ENCODE data around the gene LGALS3BP.
"Not testable (repeated sequence)": the region's sequence is repeated elsewhere in the genome, so short reads cannot be mapped to it uniquely, and the experiment has no call there.

The LGALS3BP gene

DNA sequence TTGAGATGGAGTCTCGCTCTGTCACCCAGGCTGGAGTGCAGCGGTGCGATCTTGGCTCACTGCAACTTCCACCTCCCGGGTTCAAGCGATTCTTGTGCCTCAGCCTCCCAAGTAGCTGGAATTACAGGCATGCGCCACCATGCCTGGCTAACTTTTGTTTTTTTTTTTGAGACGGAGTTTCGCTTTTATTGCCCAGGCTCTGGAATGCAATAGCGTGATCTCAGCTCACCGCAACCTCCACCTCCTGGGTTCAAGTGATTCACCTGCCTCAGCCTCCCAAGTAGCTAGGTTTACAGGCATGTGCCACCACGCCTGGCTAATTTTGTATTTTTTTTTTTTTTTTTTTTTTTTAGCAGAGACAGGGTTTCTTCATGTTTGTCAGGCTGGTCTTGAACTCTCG lies 34.3 kb downstream of the LGALS3BP start:
- DNase-seq: not testable (repeated sequence)

- DNase-seq: no peak
These were observed 34.8 kb downstream of the LGALS3BP start for GRCh38 chr17:78944956-78945355.

GRCh38 chr17:78944026-78944425 lies 35.7 kb downstream of the LGALS3BP start:
- DNase-seq: no peak

- peak in 16 of 56 donors; percentile 11 to 67 (median 28) for DNase-seq
These were observed 39.0 kb downstream of the LGALS3BP start for GRCh38 chr17:78940708-78941107.

- no peak for DNase-seq
These were observed 39.5 kb downstream of the LGALS3BP start for GRCh38 chr17:78940258-78940657.

DNA sequence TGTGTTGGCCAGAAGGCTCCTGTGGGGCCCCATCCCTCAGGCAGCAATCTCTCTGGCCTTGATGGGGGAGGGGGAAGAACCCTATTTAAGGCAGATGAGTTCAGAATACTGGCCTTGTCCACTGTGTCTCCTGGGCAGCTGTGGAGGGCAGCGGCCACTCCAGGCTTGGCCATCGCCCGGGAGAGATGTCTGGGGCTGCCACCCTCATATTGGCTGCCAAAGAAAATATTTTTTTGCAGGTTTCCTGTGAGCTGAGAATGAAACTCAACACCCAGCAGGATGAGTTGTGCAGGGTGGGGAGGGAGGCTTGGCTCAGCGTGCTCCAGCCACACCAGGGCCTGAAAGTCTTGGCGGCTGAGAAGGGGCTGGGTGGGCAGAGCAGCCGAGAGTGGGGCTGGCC lies 40.1 kb downstream of the LGALS3BP start:
- no peak for DNase-seq

- no peak for DNase-seq
These were observed 42.2 kb downstream of the LGALS3BP start for GRCh38 chr17:78937561-78937960.

DNA sequence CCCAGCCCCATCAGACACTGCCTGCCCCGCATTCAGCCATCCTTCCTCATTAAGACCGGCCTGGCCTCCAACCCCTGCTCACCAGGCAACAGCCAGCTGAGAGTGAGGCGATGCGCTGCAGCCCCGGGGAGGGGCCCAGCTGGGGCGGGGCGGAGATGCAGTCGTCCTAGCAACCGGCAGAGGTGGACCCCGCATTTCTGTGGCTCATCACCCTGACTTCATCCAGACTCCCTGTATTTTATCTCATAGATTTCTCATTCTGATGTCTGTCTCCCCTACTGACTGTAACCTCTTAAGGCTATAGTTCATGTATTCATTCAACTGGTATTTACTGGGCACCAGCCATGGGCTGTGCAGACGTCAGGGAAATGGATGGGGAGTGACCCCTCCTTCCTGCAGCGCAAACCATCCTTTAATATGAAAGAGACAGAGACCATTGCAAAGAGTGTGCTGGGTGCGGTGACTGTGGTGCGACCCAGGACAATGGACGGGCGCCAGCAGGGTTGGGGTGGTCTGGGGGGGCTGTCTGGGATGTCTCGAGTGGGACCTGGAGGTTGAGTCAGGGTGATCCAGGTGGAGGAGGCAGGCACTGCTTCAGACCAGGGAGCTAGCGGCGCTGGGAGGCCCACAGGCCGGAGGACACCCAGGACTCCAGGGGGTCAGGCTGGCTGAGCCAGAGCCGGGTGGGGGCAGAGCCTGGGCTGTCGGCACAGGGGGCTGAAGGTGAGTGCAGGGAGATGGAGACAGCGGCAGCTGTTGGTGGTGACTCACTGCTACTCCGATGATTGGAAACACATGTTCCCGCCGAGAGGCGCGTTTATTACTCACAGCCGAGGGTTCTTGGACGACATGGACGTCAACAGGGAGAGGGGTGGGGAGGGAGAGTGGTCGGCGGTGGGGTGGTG lies 44.1 kb downstream of the LGALS3BP start:
- DNase-seq: peak in 2 of 56 donors; percentile 10 to 18

- no peak for DNase-seq
These were observed 44.9 kb downstream of the LGALS3BP start for GRCh38 chr17:78934681-78935418.

DNA sequence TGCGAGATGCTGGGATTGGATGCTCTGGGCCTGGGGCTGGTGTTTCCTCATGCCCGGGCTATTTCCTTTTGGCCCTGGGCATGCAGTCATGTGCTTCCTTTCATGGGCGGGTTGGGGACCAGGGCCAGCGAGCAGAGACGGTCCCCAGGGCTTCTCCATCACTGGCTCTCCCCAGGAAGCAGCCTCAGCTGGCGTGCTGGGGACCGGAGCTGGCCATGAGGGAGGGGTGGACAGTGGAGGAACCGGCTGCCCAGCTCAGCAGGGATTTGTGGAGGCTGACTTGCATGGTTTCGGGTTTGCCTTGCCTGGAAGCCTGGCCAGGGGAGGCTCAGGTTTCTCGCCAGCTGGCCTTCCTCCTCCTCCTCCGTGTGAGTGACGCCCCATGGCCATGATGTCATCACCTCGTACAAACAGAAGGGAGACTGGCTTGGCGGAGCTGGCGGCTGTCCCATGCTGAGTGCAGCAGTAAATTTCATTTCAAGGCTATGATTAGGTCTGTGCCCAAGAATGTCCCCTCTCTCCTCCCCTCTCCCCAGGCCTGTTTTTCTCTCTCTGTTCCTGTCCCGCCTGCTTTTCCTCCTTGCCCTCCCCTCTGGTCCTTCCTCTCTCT lies 45.7 kb downstream of the LGALS3BP start:
- peak in 52 of 56 donors; percentile 37 to 95 (median 78) for DNase-seq

DNA sequence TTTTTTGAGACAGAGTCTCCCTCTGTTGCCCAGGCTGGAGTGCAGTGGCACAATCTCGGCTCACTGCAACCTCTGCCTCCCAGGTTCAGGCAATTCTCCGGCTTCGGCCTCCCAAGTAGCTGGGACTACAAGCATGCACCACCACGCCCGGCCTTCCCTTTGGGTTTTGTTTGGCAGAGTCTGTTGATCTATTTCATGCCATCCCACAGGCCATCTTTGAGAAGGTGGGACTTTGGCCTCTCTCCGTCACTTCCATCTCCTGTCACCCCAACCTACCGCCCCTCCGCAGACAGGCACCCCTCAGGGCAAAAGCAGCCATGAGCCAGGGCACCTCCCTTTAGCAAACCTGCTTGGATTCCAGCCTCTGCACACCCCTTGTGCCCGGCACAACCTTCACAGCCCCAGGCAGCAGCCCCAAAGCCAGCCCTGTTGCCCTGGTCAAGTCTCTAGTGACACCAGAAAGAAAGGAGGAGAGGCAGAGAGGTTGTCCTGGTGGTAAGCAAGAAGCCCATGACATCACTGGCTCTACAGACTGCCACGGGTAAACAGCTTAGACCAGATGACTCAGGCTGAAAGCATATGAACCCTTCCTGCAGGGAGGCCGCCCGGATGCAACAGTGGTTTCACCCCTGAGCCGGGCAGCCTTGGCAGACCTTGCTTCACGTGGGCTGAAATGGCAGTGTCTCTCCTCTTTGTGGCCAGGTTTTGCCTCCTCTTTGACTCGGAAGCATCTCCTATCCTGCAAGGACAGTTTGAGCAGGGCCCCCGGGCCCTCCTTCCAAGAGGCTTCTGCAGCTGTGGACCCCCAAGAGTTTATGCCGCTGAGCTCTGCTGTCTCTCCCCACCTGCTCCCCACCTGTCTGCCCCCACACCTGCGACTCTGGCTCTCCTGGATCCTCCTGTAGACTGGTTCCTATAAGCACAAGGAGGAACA lies 46.4 kb downstream of the LGALS3BP start:
- no peak for DNase-seq

DNA sequence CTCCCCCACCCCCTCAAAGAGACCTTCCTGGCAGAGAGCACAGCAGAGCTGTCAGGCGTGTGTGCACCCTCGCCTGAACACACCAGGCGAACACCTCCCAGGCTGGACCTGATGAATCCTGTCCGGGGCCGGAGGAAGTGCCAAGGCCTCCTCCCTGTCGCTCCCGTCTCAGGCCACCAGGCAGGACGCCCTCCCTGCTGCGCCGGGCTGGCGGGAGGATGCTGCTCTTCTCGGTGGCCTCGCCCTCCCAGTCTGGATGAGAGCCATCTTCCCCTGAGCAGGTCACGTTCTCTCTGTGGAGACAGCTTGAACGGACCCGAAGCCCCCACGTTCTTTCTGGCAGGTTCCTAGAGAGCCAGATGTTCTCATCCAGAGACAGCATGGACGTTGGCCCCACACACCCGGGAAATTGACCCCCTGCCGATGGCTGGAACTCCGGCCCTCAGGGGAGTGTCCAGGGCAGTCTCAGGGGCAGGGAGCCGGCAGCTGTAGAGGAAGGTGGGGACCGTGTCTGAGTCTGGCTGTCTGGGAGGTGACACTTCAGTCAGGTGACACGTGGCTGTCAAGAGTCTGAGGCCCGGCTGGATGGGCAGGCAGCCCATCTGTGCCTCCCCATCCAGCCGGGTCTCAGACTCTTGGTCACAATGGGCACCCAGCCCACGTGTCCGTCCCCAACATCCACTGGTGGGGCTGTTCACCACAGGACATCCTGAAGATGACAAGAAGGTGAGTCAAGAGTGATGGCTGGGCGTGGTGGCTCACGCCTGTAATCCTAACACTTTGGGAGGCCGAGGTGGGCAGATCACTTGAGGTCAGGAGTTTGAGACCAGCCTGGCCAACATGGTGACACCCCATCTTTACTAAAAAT lies 49.6 kb downstream of the LGALS3BP start:
- no peak for DNase-seq

- DNase-seq: peak in 40 of 56 donors; percentile 27 to 80 (median 60)
These were observed 53.8 kb downstream of the LGALS3BP start for GRCh38 chr17:78925662-78926555.

DNA sequence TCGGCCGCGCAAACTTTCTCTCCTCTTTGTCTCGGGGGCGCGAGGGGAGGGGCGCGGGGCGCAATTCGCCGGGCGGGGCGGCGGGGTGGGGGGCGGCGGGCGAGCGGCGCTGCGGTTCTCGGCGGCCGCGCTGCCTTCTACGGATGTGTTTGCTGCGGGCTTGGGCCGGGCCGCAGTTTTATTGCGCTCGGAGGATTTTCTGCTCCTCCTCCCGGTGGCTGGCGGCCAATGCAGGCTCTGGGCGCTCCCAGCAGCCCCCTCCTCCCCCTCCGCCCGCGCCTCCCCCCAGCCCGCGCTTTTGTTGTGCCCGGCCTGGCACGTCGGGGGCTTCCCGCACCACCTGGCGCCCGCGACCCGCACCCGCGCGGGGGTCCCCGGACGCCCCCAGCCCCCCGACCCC lies 54.5 kb downstream of the LGALS3BP start, which contains the start of gene TIMP2:
Gene TIMP2, minus strand, starts transcription at position 154 of the 400 bp plus-strand sequence. CDS start 299 bp downstream, outside the sequence.
- peak in 55 of 56 donors; percentile 26 to 95 (median 80) for DNase-seq

DNA sequence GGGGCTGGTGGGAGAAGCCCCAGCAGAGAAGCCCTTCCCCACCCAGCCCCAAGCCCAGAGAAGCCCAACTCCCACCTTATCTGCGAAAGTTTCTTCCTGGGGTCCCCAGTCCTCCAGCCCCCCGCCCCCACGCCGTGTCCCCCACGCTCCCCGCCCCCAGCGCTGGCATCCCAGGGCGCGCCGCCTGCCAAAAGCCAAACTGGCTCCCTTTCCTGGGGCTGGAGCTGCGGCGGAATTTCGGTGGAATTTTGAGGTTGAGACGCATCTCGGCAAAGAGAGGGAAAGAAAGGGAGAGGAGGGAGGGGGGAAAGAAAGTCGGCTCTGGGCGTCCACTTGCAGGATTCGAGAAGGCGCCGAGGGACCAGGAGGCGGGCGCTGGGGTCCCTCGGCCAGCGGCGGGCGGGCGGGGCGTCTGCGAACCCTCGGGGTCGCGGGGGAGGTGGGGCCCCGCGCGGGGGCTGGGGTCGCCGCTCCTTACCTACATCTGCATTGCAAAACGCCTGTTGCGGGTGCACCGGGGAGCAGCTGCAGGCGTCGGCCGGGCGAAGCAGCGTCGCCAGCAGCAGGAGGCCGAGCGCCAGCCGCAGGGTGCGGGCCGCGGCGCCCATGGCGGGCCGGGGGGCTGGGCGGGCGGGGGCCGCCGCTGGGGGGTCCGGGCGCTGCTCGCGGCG lies 55.1 kb downstream of the LGALS3BP start:
- peak in 9 of 56 donors; percentile 11 to 59 (median 29) for DNase-seq

GRCh38 chr17:78923660-78924453 lies 55.9 kb downstream of the LGALS3BP start:
- DNase-seq: peak in 6 of 56 donors; percentile 18 to 50 (median 30)

Data from amygdala (tissue), 56 donors.